ENCODE measurements around the gene RFX7.
"Not testable (repeated sequence)": the region's sequence is repeated elsewhere in the genome, so short reads cannot be mapped to it uniquely, and the experiment has no call there.

Gene RFX7

DNA sequence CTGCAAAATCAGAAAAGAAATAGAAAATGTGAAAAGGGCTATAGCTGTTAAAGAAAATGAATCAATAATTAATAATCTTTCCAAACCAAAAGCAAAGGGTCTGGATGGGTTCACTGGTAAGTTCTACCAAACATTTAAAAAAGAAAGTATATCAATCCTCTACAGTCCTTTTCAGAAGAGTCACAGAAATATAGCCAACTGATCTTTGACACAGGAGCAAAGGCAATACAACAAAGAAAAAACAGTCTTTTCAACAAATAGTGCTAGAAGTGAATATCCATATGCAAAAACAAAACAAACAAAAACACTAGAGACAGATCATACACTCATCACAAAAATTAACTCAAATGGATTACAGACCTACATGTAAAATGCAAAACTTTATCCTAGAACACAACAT lies 32.6 kb downstream of the RFX7 start:
- Mint-ChIP-seq H3K4me1 (peaks cover 62% of the 10 kb centered on the region), H3K27me3 (no peaks in the 10 kb centered on the region), H3K9me3 (no peaks in the 10 kb centered on the region), H3K4me3 (no peak overlapping the region), H3K36me3 (ENCODE audit: insufficient read depth) (peaks cover 6% of the 10 kb centered on the region), H3K27ac (ENCODE audit: low read depth) (peak overlapping the region; percentile 12)
- ATAC-seq (replicated peaks; ENCODE audit: extremely low read depth, poor library complexity, severe bottlenecking): no peak
- no peak for DNase-seq (ENCODE audit: low spot score in 2 of 2)

DNA sequence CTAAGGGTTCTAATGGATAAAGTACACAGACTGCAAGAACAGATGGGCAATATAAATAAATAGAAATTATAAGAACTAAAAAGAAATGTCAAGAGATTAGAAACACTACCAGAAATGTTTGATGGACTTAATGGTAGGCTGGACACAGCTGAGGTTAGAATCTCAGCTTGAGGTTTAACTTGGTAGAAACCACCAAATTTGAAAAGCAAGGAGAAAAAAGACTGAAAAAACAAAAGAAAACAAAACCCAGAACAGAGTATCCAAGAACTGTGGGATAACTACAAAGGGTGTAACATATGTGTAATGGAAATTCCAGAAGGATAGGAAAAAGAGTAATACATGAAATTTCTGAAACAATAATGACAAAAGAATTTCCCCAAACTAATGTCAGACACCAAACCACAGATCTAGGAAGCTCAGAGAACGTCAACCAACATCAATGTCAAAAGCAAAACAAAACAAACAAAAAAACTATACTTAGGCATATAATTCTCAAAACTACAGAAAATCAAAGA lies 35.0 kb downstream of the RFX7 start:
- Mint-ChIP-seq H3K4me1 (peaks cover 83% of the 10 kb centered on the region), H3K27ac (ENCODE audit: low read depth) (peak overlapping the region; percentile 81), H3K4me3 (peak overlapping the region; percentile 60), H3K27me3 (no peaks in the 10 kb centered on the region), H3K9me3 (no peaks in the 10 kb centered on the region), H3K36me3 (ENCODE audit: insufficient read depth) (peaks cover 6% of the 10 kb centered on the region)
- ATAC-seq (replicated peaks; ENCODE audit: extremely low read depth, poor library complexity, severe bottlenecking) (no peak), DNase-seq (ENCODE audit: low spot score in 2 of 2) (no peak)

GRCh38 chr15:56208185-56208584 lies 35.5 kb downstream of the RFX7 start:
- Mint-ChIP-seq H3K27ac (ENCODE audit: low read depth) (peak overlapping the region; percentile 81), H3K4me1 (peaks cover 87% of the 10 kb centered on the region), H3K9me3 (no peaks in the 10 kb centered on the region), H3K4me3 (peak overlapping the region; percentile 60), H3K36me3 (ENCODE audit: insufficient read depth) (peaks cover 6% of the 10 kb centered on the region), H3K27me3 (no peaks in the 10 kb centered on the region)
- no peak for DNase-seq (ENCODE audit: low spot score in 2 of 2)
- ATAC-seq (replicated peaks; ENCODE audit: extremely low read depth, poor library complexity, severe bottlenecking): no peak

GRCh38 chr15:56207711-56208110 lies 36.0 kb downstream of the RFX7 start:
- Mint-ChIP-seq H3K27me3 (no peaks in the 10 kb centered on the region), H3K4me3 (peak overlapping the region; percentile 60)

GRCh38 chr15:56207092-56207491 lies 36.6 kb downstream of the RFX7 start:
- peak overlapping the region; percentile 60 for H3K4me3 Mint-ChIP-seq
- DNase-seq (ENCODE audit: low spot score in 2 of 2) (no peak), ATAC-seq (replicated peaks; ENCODE audit: extremely low read depth, poor library complexity, severe bottlenecking) (peak; percentile 67)
- H3K36me3 Mint-ChIP-seq (ENCODE audit: insufficient read depth): peaks cover 6% of the 10 kb centered on the region
- H3K9me3 Mint-ChIP-seq: no peaks in the 10 kb centered on the region
- H3K4me1 Mint-ChIP-seq: peaks cover 92% of the 10 kb centered on the region
- H3K27me3 Mint-ChIP-seq: no peaks in the 10 kb centered on the region
- H3K27ac Mint-ChIP-seq (ENCODE audit: low read depth): peak overlapping the region; percentile 81

More at GRCh38 chr15:56207711-56208110, 36.0 kb downstream of the RFX7 start:
- Mint-ChIP-seq H3K4me1 (peaks cover 91% of the 10 kb centered on the region), H3K36me3 (ENCODE audit: insufficient read depth) (peaks cover 6% of the 10 kb centered on the region), H3K27ac (ENCODE audit: low read depth) (peak overlapping the region; percentile 81), H3K9me3 (no peaks in the 10 kb centered on the region)
- ATAC-seq (replicated peaks; ENCODE audit: extremely low read depth, poor library complexity, severe bottlenecking) (peak; percentile 56), DNase-seq (ENCODE audit: low spot score in 2 of 2) (no peak)

- no peak for ATAC-seq (replicated peaks; ENCODE audit: extremely low read depth, poor library complexity, severe bottlenecking)
- peaks cover 6% of the 10 kb centered on the region for H3K36me3 Mint-ChIP-seq (ENCODE audit: insufficient read depth)
- H3K27me3 Mint-ChIP-seq: no peaks in the 10 kb centered on the region
- H3K4me1 Mint-ChIP-seq: peaks cover 79% of the 10 kb centered on the region
- H3K9me3 Mint-ChIP-seq: no peaks in the 10 kb centered on the region
- DNase-seq (ENCODE audit: low spot score in 2 of 2): no peak
- no peak overlapping the region for H3K27ac Mint-ChIP-seq (ENCODE audit: low read depth)
- H3K4me3 Mint-ChIP-seq: no peak overlapping the region
These were observed 38.4 kb downstream of the RFX7 start for GRCh38 chr15:56205061-56205876.

GRCh38 chr15:56203312-56203922 lies 40.3 kb downstream of the RFX7 start:
- not testable (repeated sequence) for H3K9me3 Mint-ChIP-seq; H3K36me3 Mint-ChIP-seq (ENCODE audit: insufficient read depth); ATAC-seq (replicated peaks; ENCODE audit: extremely low read depth, poor library complexity, severe bottlenecking); H3K27me3 Mint-ChIP-seq; H3K4me3 Mint-ChIP-seq; H3K27ac Mint-ChIP-seq (ENCODE audit: low read depth); DNase-seq (ENCODE audit: low spot score in 2 of 2)
- H3K4me1 Mint-ChIP-seq: peaks cover 62% of the 10 kb centered on the region

DNA sequence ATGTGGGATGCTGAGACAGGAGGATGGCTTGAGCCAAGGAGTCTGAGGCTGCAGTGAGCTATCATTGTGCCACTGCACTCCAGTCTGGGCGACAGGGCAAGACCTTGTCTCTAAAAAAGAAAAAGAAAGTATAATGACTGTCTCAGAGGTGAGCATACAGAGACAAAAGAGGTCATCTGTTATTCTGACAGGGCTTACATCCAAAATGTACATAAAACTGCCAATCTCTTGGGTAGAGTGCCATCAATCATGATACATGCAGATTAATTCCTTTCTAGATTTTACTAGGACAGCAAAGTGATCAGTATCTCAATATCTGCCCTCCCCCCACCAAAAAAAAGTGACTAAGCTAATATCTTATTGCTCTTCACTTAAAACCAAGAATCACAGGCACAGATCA lies 41.0 kb downstream of the RFX7 start:
- Mint-ChIP-seq H3K27me3 (no peaks in the 10 kb centered on the region), H3K36me3 (ENCODE audit: insufficient read depth) (peaks cover 1% of the 10 kb centered on the region), H3K9me3 (no peaks in the 10 kb centered on the region), H3K27ac (ENCODE audit: low read depth) (no peak overlapping the region), H3K4me1 (peaks cover 54% of the 10 kb centered on the region), H3K4me3 (no peak overlapping the region)
- ATAC-seq (replicated peaks; ENCODE audit: extremely low read depth, poor library complexity, severe bottlenecking) (no peak), DNase-seq (ENCODE audit: low spot score in 2 of 2) (no peak)

GRCh38 chr15:56199038-56199437 lies 44.6 kb downstream of the RFX7 start:
- Mint-ChIP-seq H3K9me3 (no peaks in the 10 kb centered on the region), H3K4me1 (peaks cover 29% of the 10 kb centered on the region), H3K27ac (ENCODE audit: low read depth) (peak overlapping the region; percentile 38), H3K27me3 (no peaks in the 10 kb centered on the region), H3K36me3 (ENCODE audit: insufficient read depth) (peaks cover 1% of the 10 kb centered on the region), H3K4me3 (no peak overlapping the region)
- DNase-seq (ENCODE audit: low spot score in 2 of 2) (no peak), ATAC-seq (replicated peaks; ENCODE audit: extremely low read depth, poor library complexity, severe bottlenecking) (no peak)

DNA sequence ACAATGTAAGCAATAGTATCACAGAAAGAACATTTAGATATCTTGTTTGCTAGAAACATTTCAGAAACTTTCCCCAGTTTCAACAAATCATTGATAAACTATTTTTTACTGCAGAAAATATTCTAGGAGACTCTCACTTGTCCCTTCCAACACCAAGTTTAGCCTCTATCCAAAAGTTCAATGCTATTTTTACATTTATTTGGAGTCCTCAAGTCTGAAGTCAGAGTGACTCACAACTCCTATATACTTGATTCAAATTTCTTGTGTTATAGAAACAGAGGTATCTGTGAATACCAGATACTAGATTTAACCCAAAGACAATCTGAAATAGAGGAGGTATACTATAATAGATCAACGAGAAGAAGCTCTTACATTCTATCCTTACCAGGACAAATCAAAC lies 49.6 kb downstream of the RFX7 start:
- H3K36me3 Mint-ChIP-seq (ENCODE audit: insufficient read depth): peaks cover 1% of the 10 kb centered on the region
- H3K27me3 Mint-ChIP-seq: no peaks in the 10 kb centered on the region
- H3K27ac Mint-ChIP-seq (ENCODE audit: low read depth): no peak overlapping the region
- H3K4me1 Mint-ChIP-seq: peaks cover 29% of the 10 kb centered on the region
- DNase-seq (ENCODE audit: low spot score in 2 of 2) (no peak), ATAC-seq (replicated peaks; ENCODE audit: extremely low read depth, poor library complexity, severe bottlenecking) (no peak)
- H3K9me3 Mint-ChIP-seq: no peaks in the 10 kb centered on the region
- H3K4me3 Mint-ChIP-seq: no peak overlapping the region

- Mint-ChIP-seq H3K4me1 (peaks cover 37% of the 10 kb centered on the region), H3K4me3 (no peak overlapping the region), H3K9me3 (no peaks in the 10 kb centered on the region), H3K36me3 (ENCODE audit: insufficient read depth) (peaks cover 1% of the 10 kb centered on the region), H3K27ac (ENCODE audit: low read depth) (no peak overlapping the region), H3K27me3 (no peaks in the 10 kb centered on the region)
- DNase-seq (ENCODE audit: low spot score in 2 of 2): no peak
- ATAC-seq (replicated peaks; ENCODE audit: extremely low read depth, poor library complexity, severe bottlenecking): no peak
These were observed 50.8 kb downstream of the RFX7 start for GRCh38 chr15:56192659-56193442.

GRCh38 chr15:56187665-56188064 lies 56.0 kb downstream of the RFX7 start:
- Mint-ChIP-seq H3K27ac (ENCODE audit: low read depth) (peak overlapping the region; percentile 6), H3K4me3 (no peak overlapping the region), H3K4me1 (peaks cover 57% of the 10 kb centered on the region), H3K9me3 (no peaks in the 10 kb centered on the region), H3K36me3 (ENCODE audit: insufficient read depth) (peaks cover 4% of the 10 kb centered on the region), H3K27me3 (no peaks in the 10 kb centered on the region)
- no peak for DNase-seq (ENCODE audit: low spot score in 2 of 2)
- ATAC-seq (replicated peaks; ENCODE audit: extremely low read depth, poor library complexity, severe bottlenecking): no peak
